Measurements from ENCODE around the gene PBX3.

DNA sequence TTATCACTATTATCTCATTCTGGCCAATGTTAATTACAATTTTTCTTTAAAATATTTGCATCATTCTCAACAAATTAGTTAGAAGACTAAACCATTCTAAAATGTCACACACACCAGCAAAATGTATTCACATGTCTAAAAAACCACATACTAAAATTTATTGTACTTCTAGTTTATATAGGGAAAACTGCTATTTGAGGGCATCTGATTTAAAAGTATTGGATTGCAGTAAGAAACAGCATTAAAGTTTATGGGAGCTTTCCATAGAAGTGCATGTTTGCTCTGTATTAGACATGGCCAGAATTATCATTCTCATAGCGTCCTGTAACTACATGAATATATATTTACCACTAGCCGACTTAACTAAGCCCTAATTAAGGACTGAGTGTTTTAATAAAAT is 150.3 kb downstream of the PBX3 start:
- TF ChIP-seq EZH2 (IDR thresholded peaks at IDR 0.05; ENCODE audit: insufficient read depth, poor library complexity, severe bottlenecking) (no peak), EZH2phosphoT487 (IDR thresholded peaks at IDR 0.05; ENCODE audit: insufficient read depth, low read depth) (no peak)
